Measurements from ENCODE around the gene HEATR5A.

Gene HEATR5A

GRCh38 chr14:31307198-31307597 lies 113.2 kb downstream of the HEATR5A start:
- Histone ChIP-seq H3K36me3 (peaks cover 69 to 87% (median 79%) of the 10 kb centered on the region in 3 donors), H3K9me3 (no peaks in the 10 kb centered on the region), H3K4me1 (no peaks in the 10 kb centered on the region), H3K27me3 (no peaks in the 10 kb centered on the region), H3K4me3 (no peak overlapping the region), H3K27ac (no peak overlapping the region)
- intact Hi-C loops (cut with DNase I; ENCODE audit: low total_unique reads): no loop called here
- DNase-seq: no peak
- no peak for TF ChIP-seq CTCF (IDR thresholded peaks at IDR 0.05)

- DNase-seq: no peak
- TF ChIP-seq CTCF (IDR thresholded peaks at IDR 0.05): no peak
- no peak overlapping the region for H3K4me3 ChIP-seq
Measured at GRCh38 chr14:31303654-31304053, 116.7 kb downstream of the HEATR5A start.

GRCh38 chr14:31300883-31301282 lies 119.5 kb downstream of the HEATR5A start:
- H3K4me1 ChIP-seq: no peaks in the 10 kb centered on the region
- DNase-seq: no peak
- H3K4me3 ChIP-seq: no peak overlapping the region
- H3K9me3 ChIP-seq: no peaks in the 10 kb centered on the region
- H3K27me3 ChIP-seq: no peaks in the 10 kb centered on the region
- TF ChIP-seq CTCF (IDR thresholded peaks at IDR 0.05): no peak
- no peak overlapping the region for H3K27ac ChIP-seq
- intact Hi-C loops (cut with DNase I; ENCODE audit: low total_unique reads): no loop called here
- H3K36me3 ChIP-seq: peaks cover 39 to 64% (median 40%) of the 10 kb centered on the region in 3 donors

More at GRCh38 chr14:31303654-31304053, 116.7 kb downstream of the HEATR5A start:
- Histone ChIP-seq H3K27me3 (no peaks in the 10 kb centered on the region), H3K4me1 (no peaks in the 10 kb centered on the region), H3K9me3 (no peaks in the 10 kb centered on the region), H3K36me3 (peaks cover 62 to 85% (median 66%) of the 10 kb centered on the region in 3 donors), H3K27ac (no peak overlapping the region)
- intact Hi-C loops (cut with DNase I; ENCODE audit: low total_unique reads): no loop called here

GRCh38 chr14:31300296-31300695 lies 120.1 kb downstream of the HEATR5A start:
- peaks cover 33 to 58% (median 34%) of the 10 kb centered on the region in 3 donors for H3K36me3 ChIP-seq
- no peak for DNase-seq

GRCh38 chr14:31297701-31298344 lies 122.5 kb downstream of the HEATR5A start:
- H3K4me3 ChIP-seq: no peak overlapping the region
- H3K27ac ChIP-seq: no peak overlapping the region
- peaks cover 19 to 33% (median 22%) of the 10 kb centered on the region in 3 donors for H3K36me3 ChIP-seq
- H3K9me3 ChIP-seq: no peaks in the 10 kb centered on the region
- no peaks in the 10 kb centered on the region for H3K27me3 ChIP-seq
- DNase-seq: no peak
- peaks cover 0 to 16% (median 0%) of the 10 kb centered on the region in 4 donors for H3K4me1 ChIP-seq
- intact Hi-C loops (cut with DNase I; ENCODE audit: low total_unique reads): no loop called here
- TF ChIP-seq CTCF (IDR thresholded peaks at IDR 0.05): no peak

More at GRCh38 chr14:31300296-31300695, 120.1 kb downstream of the HEATR5A start:
- Histone ChIP-seq H3K4me1 (peaks cover 0 to under 1% (median 0%) of the 10 kb centered on the region in 4 donors), H3K27me3 (no peaks in the 10 kb centered on the region), H3K27ac (no peak overlapping the region), H3K9me3 (no peaks in the 10 kb centered on the region), H3K4me3 (no peak overlapping the region)
- TF ChIP-seq CTCF (IDR thresholded peaks at IDR 0.05): no peak
- intact Hi-C loops (cut with DNase I; ENCODE audit: low total_unique reads): no loop called here

Data from tibial artery (tissue), 4 donors.